Pons (tissue), 1 donor: Measurements from ENCODE around the gene ZKSCAN8.
"Not testable (repeated sequence)": the region's sequence is repeated elsewhere in the genome, so short reads cannot be mapped to it uniquely, and the experiment has no call there.

Source experiments
- DNase-seq: peaks from one replicate; pipeline ENCODE4 v3.0.0-alpha.2; 2016; ENCODE audit warnings: low spot score

Gene ZKSCAN8

GRCh38 chr6:28141500-28142329, at the start of gene ZKSCAN8:
ZKSCAN8 (plus strand) TSS chr6:28141883; CDS start chr6:28148408, 6,525 bp downstream.
- DNase-seq: peak; percentile 79

GRCh38 chr6:28102222-28102621, 39.5 kb upstream of the ZKSCAN8 start:
- not testable (repeated sequence) for DNase-seq

DNA sequence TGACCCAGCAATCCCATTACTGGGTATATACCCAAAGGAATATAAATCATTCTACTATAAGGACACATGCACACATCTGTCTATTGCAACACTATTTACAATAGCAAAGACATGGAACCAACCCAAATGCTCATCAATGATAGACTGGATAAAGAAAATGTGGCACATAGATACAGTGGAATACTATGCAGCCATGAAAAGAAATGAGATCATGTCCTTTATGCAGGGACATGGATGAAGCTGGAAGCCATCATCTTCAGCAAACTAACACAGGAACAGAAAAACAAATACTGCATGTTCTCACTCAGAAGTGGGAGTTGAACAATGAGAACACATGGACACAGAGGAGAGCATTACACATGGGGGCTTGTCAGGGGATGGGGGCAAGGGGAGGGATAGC, 39.0 kb upstream of the ZKSCAN8 start:
- DNase-seq: not testable (repeated sequence)

DNA sequence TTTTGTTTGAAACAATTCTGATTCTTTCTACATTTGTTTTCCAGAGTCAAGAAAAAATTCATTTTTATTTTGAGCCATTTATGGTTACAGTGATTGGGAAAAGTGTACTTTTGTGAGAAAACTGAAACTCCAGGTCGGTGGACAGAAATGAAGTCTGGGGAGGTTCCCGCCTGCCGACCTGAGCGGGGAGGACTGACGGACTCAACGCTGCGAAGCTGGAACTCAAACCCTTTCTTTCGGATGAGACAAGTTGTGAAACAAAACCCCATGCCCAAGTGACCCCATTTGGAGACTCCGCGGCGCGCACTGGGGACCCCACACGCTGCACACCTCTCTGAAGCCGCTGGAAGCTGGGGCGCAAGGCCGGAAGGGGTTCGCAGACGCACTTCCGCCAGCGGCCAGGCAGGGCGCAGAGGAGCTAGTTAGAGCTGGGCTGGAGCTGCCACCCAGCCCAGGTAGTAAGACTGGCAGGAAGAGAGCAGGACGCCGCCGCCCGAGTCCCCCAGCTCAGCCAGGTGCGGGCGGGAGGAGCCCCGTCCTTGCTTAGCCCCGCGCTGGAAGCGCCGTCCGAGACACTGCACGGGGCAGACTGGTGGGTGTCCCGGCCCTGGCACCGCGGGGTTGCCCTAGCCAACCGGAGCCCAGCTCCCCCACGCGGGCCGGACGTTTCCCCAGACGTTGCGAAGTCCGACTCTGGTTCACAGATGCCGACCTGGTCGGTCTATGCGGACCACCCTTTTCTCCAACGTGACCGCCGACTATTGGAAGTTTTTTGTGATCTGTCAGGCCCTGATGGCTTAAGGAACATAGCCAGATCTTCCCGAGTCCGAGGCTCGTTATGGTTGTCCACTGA, 37.1 kb upstream of the ZKSCAN8 start:
- DNase-seq: peak; percentile 86

GRCh38 chr6:28105245-28105639, 36.4 kb upstream of the ZKSCAN8 start:
- DNase-seq: peak; percentile 29

- peak; percentile 92 for DNase-seq
These were observed 34.2 kb upstream of the ZKSCAN8 start for GRCh38 chr6:28107506-28107905.

DNA sequence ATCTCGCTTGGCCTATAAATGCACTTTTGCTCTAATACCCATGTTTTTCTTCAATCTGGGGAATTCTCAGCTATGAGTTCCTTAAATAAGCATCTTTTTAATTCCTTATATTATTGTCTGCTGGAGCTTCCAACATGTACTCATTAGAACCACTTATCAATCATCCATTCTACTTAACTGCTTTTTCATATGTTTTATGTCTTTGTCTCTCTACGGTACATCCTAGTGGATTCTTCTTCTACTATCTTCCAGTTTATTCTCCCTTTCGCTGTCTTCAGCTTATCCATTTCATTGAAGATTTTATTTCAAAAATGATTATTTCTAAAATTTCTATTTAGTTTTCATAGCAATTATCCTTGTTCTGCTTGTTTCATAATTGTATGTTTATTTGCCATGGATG, 29.7 kb upstream of the ZKSCAN8 start:
- DNase-seq: no peak

- no peak for DNase-seq
These were observed 25.9 kb upstream of the ZKSCAN8 start for GRCh38 chr6:28115799-28116198.

DNA sequence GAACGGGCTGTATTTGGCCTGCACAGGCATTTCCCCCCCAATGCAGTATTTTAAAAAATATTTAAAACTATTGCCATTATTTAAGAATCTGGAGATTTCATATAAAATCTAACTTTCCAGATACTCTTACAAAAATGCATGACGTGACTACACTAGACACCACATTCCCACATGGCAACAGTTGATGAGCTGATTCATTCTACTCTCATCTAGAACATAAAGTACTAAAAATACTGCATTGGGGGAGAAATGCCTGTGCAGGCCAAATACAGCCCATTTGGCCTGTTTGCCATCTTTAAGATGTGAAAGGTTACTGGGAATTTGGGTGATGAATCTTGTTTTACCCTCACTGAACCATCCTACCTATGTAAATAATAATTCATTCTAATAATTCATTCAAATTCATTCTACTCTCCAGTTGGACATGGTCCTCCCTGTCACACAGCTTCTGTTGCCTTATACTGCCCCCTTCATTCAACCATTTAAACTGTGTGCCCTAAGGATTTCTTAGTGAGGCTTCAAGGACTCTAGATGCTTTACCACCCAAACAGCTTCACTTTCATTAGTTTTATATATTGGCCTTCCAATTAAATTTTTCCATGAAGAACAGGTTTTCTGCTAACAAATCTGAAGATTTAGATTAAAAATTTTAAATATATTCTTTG, 24.2 kb upstream of the ZKSCAN8 start:
- no peak for DNase-seq

- no peak for DNase-seq
These were observed 23.5 kb upstream of the ZKSCAN8 start for GRCh38 chr6:28118217-28118616.

- no peak for DNase-seq
These were observed 19.8 kb upstream of the ZKSCAN8 start for GRCh38 chr6:28121876-28122275.

DNA sequence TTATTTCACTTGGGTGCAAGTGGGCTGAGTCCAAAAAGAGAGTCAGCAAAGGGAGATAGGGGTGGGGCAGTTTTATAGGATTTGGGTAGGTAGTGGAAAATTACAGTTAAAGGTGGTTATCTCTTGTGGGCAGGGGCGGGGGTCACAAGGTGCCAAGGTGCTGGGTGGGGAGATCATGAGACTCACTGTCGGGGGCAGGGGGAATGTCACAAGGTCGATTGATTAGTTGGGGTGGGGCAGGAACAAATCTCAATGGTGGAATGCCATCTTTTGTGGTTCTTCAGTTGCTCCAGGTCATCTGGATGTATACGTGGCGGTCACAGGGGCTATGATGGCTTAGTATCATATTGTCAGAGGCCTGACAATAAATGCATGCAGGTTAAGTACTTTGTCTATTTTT, 19.4 kb upstream of the ZKSCAN8 start:
- DNase-seq: not testable (repeated sequence)

- DNase-seq: peak; percentile 84
These were observed 17.2 kb upstream of the ZKSCAN8 start, which contains the start of gene ZSCAN16 for GRCh38 chr6:28124350-28124970. ZSCAN16 (plus strand) TSS chr6:28124609; CDS start chr6:28125444, 835 bp downstream.

DNA sequence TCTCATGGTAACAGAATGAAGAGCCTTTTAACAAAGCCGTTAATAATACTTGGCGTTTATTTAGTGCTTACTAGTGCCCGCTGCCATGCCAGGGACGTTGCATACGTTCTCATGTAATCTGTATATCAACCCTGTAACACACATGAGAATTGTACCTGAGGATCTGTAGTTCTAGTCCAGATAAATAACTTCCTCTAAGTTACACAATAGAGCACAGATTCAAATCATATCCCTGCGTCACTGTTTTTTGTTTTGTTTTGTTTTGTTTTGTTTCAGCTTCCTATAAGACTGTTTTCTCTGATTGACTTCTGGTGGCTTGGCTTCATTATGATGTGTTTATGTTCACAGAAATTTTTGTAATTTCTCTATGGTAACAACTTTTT, 16.7 kb upstream of the ZKSCAN8 start:
- no peak for DNase-seq

DNA sequence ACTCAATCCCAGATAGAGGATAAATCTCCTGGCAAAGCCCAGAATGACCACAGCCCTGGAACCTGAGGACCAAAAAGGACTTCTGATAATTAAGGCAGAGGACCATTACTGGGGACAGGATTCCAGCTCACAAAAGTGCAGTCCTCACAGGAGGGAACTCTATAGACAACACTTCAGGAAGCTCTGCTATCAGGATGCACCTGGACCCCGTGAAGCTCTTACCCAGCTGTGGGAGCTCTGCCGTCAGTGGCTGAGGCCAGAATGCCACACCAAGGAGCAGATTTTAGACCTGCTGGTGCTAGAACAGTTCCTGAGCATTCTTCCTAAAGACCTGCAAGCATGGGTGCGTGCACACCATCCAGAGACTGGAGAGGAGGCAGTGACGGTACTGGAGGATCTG, 16.3 kb upstream of the ZKSCAN8 start:
- DNase-seq: no peak

DNA sequence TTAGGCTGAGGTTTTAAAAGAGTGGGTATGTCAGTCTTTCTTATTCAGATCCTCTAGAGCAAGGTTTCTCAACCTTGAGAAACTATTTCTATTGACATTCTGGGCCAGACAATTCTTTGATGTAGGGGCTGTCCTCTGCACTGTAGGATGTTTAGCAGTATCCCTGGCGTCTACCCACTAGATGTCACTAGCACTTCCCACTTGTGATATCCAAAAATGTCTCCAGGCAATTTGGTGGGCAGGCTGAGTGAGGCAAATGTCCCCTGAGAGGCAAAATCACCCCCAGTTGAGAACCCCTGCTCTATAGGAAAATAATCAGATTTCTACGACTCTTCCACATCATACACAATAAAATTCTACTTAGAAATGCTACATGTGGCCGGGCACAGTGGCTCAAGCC, 7.7 kb upstream of the ZKSCAN8 start:
- peak; percentile 29 for DNase-seq

GRCh38 chr6:28134716-28135115, 7.0 kb upstream of the ZKSCAN8 start:
- DNase-seq: no peak

DNA sequence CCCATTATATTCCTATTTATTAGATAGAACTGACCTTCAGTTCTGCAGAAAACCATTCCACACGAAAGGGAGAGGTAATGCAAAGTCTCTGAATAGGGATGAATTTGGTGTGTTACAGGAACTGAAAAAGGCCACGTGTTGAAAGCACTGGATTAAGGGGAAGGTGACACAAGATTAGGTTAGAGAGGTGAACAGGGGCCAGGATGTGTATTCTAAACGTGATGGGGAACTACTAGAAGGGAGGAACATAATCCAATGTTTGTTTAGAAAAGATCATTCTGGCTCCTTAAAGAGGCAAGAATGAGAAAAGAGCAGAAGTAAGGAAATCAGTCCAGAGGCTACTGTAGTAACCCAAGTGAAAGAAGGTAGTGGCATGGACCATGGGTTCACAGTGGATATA, 6.3 kb upstream of the ZKSCAN8 start:
- DNase-seq: no peak

DNA sequence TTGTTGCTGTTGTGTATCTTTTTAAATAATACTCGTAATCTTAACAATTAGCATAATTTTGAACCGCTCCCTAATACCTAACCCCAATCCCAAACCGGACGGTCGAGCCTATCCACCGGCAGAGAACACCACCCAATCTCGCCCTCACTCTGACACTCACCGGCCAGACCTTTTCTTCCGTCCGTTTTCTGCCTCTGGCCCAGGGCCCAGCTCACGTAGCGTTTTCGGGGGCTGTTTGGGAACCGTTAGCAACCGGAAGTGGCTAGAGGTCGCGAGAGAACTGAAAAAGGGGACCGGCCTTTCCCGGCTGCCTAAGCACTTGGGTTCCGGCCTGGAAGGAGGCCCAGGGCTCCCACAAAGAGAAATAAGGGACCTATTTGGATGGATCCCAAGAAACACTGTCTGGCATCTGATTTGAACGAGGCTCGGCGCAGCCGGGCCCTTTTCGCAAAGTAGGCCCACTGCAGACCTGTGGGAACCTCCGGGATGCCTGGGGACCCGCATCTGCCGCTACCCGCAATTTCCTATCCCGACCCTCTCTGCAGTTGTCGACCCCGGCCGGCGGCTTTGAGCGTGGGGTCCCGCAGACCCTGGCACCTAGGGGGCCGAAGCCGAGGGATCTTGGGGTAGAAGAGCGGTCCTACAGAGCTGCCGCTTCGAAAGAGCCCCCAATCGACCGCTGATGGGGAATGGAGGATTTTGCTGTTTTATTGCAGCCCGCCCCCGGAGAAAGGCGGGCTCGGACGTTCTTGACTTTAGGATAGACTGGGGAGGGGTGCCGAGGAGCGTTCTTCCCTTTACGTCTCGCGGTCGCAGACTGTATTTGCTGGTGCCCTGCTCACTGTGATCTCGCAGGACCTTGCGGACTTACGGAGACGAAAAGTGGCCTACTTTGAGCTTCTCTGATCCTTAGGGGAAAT, 4.8 kb upstream of the ZKSCAN8 start:
- peak; percentile 90 for DNase-seq

DNA sequence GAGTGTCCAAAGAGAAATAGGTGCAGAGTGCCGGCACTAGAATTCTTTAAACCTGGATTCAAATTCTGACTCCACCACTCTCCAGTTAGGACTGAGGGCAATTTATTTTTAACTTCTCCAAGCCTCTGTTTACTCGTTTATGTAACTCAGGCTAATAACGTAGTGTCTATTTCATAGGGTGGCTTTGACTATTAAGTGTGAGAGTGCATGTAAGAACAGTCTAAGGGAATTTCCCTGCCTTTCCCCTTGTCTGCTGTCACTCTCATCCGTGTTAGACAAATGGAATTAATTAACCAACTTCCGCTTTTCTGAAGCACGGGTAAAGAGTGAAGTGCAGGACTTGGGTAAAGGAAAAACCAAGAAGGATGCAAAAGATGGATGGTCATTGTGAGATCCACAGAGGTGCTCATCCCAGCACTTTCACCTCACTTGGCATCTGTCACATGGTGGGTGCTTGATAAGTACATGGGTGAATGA, 4.1 kb upstream of the ZKSCAN8 start:
- peak; percentile 60 for DNase-seq
